Suppressor macrophage treated with lipopolysaccharide for 1 hour (primary cell): ENCODE results near the gene ACVR2B.

Experiments used
- DNase-seq, 3 donors: peaks; one replicate each; pipeline ENCODE4 v3.0.0-alpha.2; 2020 to 2022

ACVR2B gene

GRCh38 chr3:38488949-38489348 is 35.3 kb downstream of the ACVR2B start:
- no peak for DNase-seq

GRCh38 chr3:38489766-38490165 is 36.1 kb downstream of the ACVR2B start:
- no peak for DNase-seq

DNA sequence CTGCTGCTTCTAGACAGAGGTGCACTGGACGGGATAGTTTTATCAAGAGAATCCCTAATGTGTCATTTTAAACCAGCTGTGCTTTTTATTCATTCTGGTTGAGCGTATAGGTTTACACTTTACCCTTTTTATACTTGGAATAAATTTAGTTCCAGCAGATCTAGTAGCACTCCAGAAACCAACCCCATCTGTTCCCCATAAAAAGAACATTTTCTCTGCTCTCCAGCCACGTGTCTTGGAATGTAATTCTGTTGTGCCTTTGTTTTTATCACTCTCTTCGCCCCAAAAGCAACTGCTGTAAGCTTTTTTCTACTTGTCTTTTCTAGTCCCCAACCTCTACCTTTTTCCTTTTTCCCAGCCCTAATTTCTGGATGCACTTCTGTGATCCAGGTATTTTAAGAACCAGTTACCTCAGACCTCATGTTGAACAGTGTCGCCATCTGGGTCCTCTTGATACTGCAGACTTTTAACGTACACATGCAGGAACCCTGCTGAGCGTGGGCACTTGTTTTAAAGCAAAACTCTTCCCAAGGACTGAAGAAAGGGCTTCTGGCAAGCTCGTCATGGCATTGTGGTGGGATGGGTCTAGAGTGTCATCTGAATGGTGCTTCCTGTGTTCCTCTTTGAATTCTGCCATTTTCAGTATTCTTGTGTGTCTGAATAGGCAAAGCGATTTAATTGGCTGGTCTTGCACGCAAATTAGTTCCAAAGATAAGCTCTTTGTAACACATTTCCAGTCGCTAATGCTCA is 36.8 kb downstream of the ACVR2B start:
- no peak for DNase-seq

DNA sequence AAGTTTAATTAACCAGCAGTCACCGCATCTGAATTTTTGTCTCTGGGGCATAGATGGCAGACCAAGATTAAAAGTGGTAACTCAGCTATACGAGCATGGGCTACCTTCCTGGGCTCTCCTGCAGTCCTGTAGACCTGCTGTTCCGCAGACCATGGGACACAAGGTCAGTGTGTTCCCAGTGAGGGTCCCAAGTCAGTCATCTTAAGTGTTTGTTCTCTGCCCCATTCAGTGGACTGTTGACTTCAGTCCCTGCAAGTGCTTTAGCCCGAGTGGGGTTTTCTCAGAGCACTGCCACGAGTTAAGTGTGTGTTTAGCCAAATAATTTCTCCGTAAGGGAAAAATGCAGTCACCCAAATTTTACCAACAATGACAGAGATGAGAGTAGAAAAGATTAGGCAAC is 37.5 kb downstream of the ACVR2B start:
- no peak for DNase-seq

DNA sequence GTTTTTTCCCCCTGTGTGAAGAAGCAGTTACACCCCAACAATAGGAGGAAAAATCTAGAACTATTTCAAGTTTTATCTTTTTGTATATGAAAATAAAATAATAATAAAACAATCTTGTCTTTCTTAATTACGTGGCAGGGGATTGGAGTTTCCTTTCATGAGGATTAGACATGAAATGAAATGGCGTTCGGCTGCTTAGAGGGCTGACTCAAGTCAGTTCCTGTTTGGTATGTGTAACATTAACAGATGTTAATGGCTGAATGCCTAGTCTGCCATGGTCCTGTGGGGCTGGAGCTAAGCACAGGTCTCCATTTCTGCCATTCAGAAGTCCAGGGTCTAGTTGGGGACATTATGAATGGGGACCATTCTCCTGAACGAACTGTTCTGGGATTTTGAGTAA is 39.3 kb downstream of the ACVR2B start:
- peak in 1 of 3 donors; percentile 7 for DNase-seq

- peak; percentile 96 to 97 (median 97) for DNase-seq
Observed at GRCh38 chr3:38496131-38496910, 42.6 kb downstream of the ACVR2B start, which contains the start of gene EXOG. Gene EXOG (plus strand): TSS chr3:38496340. CDS start chr3:38496368, 28 bp downstream.

- peak in 1 of 3 donors; percentile 5 for DNase-seq
Observed at GRCh38 chr3:38497031-38497430, 43.3 kb downstream of the ACVR2B start.

GRCh38 chr3:38500688-38501417 is 47.2 kb downstream of the ACVR2B start:
- DNase-seq: no peak

GRCh38 chr3:38507120-38507519 is 53.4 kb downstream of the ACVR2B start:
- DNase-seq: no peak

- no peak for DNase-seq
Observed at GRCh38 chr3:38509732-38510131, 56.0 kb downstream of the ACVR2B start.

DNA sequence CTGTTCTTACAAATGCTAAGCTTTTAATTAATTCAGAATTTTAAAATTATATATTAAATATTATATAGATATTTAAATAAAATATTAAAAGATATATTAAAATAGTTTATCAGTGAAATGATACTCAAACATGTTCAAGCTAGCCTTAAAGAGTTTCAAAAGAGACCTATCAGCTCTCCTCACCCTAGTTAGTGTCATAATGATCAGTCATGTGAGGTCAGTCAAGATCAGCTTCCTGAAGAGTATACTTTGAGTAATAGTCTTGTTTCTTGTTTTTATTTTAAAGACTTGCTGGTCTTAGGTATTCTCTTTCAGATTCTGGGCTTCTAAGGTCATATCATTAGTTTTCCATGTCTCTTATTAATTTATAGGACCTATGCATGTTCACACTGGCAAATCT is 56.9 kb downstream of the ACVR2B start:
- peak in 1 of 3 donors; percentile 6 for DNase-seq

DNA sequence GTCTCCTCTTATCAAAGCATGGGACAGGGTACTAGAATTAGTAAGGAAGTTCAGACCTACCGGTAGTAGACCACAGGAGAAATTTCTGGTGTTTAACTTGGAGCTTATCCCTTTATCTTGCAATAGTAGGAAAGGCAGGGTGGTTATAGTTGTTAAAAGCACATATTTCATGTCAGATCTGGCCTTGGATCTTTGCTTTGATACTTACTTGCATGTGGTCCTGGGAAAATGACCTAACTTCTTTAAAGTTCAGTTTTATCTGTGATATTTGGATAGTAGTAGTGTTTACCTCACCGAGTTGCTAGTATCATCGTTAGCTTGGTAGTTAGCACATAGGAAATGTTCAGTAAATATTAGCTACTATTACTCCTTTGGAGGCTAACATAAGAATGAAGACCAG is 57.9 kb downstream of the ACVR2B start:
- no peak for DNase-seq

DNA sequence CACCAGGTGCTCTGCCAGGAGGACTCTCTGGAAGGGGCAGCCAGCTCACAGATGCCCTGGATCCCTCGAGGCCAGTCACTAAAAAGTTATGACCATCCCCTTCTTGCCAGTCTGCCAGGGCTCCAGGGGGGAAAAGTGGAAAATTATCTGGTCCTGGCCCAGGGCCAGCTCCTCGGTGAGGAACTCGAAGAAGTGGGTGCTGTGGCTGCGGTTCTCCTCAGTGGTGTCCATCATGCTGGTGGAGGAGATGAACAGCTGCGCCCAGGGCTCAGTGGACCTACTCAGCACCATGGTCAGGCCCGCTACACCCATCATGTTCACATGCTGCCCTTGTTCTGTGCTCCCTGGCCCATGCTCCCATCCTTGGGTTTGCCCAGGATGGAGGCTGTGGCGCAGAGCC is 61.7 kb downstream of the ACVR2B start:
- no peak for DNase-seq

GRCh38 chr3:38516669-38517068 is 63.0 kb downstream of the ACVR2B start:
- DNase-seq: no peak

GRCh38 chr3:38519000-38519399 is 65.3 kb downstream of the ACVR2B start:
- DNase-seq: no peak

DNA sequence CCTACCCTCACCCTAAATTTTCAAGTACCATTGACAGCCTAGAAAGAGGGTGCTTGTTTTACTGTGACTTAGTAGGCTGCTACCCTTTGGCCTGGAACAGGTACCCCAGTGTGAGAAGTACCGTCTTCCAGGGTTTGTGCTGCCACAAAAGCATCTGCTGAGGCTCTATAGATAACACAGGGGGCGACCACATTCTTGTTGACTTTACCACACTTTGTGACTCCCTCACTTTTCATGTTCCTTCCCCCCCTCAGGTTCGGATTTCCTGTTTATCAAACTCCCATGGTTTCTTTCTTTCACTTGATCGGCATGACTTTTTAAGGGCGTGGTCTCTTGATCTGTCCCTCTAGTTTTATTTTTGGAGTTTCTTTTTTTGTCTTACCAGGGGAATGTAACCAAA is 66.0 kb downstream of the ACVR2B start:
- no peak for DNase-seq

DNA sequence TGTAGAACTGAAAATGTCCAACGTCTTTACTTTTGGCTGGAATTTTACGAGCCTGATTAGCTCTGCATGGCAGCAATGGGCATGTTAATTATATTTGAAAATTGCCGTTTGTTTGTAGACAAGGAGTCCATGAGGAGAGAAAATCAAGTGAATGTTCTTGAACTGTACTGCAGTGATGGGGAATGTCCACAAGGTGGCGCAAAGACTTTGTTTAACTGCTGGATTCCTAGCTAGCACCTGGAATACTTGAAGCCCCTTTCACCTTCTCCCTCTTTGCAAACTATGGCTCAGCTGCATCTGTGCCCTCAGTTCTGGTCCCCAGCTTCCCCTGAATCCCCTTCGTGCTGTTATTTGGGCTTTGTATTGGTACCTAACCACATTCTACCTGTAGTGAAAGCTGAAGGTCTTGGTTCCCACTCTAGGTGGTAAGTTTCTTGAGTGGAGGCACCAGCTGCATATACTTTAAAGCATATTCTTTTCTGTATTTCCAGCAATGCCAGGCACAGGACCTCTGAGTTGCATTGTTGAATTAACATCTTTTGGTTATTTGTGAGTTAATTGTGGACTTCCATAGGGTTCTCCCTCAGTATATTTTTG is 67.8 kb downstream of the ACVR2B start:
- DNase-seq: peak; percentile 61 to 78 (median 72)

GRCh38 chr3:38522002-38522401 is 68.3 kb downstream of the ACVR2B start:
- DNase-seq: no peak

GRCh38 chr3:38524141-38524739 is 70.5 kb downstream of the ACVR2B start:
- no peak for DNase-seq

- no peak for DNase-seq
Observed at GRCh38 chr3:38526792-38527191, 73.1 kb downstream of the ACVR2B start.

- peak in 2 of 3 donors; percentile 12 to 28 for DNase-seq
Observed at GRCh38 chr3:38528457-38528856, 74.8 kb downstream of the ACVR2B start.

GRCh38 chr3:38532529-38532928 is 78.8 kb downstream of the ACVR2B start:
- no peak for DNase-seq
